Trophoblast cell (in vitro differentiated cells and primary cell): ENCODE measurements around the gene GOLGA5.

Experiments used
- DNase-seq, 2 donors: peaks; one replicate each; pipeline ENCODE4 v3.0.0-alpha.2; 2016
- H2AFZ ChIP-seq: 2 replicates; pipeline ENCODE4 v1.6.1; 2013; ENCODE audit warnings: low read length, moderate library complexity, mild to moderate bottlenecking; ENCODE audit not compliant: insufficient read depth, poor library complexity
- H2AK5ac ChIP-seq: 2 replicates; pipeline ENCODE4 v1.6.1; 2013; ENCODE audit warnings: mild to moderate bottlenecking, low read length
- H2BK120ac ChIP-seq: 2 replicates; pipeline ENCODE4 v1.6.1; 2013; ENCODE audit warnings: low read length, mild to moderate bottlenecking, moderate library complexity; ENCODE audit not compliant: insufficient read depth, poor library complexity
- H2BK12ac ChIP-seq: 2 replicates; pipeline ENCODE4 v1.6.1; 2013; ENCODE audit warnings: mild to moderate bottlenecking, low read length, moderate library complexity
- H2BK5ac ChIP-seq: 2 replicates; pipeline ENCODE4 v1.6.1; 2013; ENCODE audit warnings: low read length, low read depth, moderate library complexity, mild to moderate bottlenecking; ENCODE audit not compliant: poor library complexity
- H3K14ac ChIP-seq: 2 replicates; pipeline ENCODE4 v1.6.1; 2013; ENCODE audit warnings: mild to moderate bottlenecking, low read length
- H3K18ac ChIP-seq: 2 replicates; pipeline ENCODE4 v1.6.1; 2013; ENCODE audit warnings: mild to moderate bottlenecking, low read length
- H3K23ac ChIP-seq: 2 replicates; pipeline ENCODE4 v1.6.1; 2013; ENCODE audit warnings: low read length
- H3K27ac ChIP-seq: 2 replicates; pipeline ENCODE4 v1.5.1; 2013; ENCODE audit warnings: low read depth, mild to moderate bottlenecking, inconsistent platforms, low read length, moderate library complexity
- H3K27me3 ChIP-seq: 2 replicates; pipeline ENCODE4 v1.6.1; 2013; ENCODE audit warnings: inconsistent platforms, mild to moderate bottlenecking, low read length, moderate library complexity; ENCODE audit not compliant: insufficient read depth
- H3K36me3 ChIP-seq, 2 experiments: 1 replicate in 1 of 2; 2 replicates in 1 of 2; pipeline ENCODE4 v1.6.1; 2013; ENCODE audit warnings: low read length in 2 of 2, mild to moderate bottlenecking in 2 of 2, moderate library complexity in 1 of 2; ENCODE audit not compliant: insufficient read depth in 2 of 2, control insufficient read depth in 1 of 2
- H3K4ac ChIP-seq: 2 replicates; pipeline ENCODE4 v1.6.1; 2013; ENCODE audit warnings: low read depth, mild to moderate bottlenecking, low read length, moderate library complexity
- H3K4me1 ChIP-seq, 2 experiments: 1 replicate in 1 of 2; 2 replicates in 1 of 2; pipeline ENCODE4 v1.6.1; 2013; ENCODE audit warnings: low read length in 2 of 2, mild to moderate bottlenecking in 2 of 2, moderate library complexity in 1 of 2; ENCODE audit not compliant: insufficient read depth in 2 of 2, control insufficient read depth in 1 of 2
- H3K4me2 ChIP-seq: 2 replicates; pipeline ENCODE4 v1.6.1; 2013; ENCODE audit warnings: inconsistent platforms, mild to moderate bottlenecking, low read length, moderate library complexity
- H3K4me3 ChIP-seq: 2 replicates; pipeline ENCODE4 v1.5.1; 2013; ENCODE audit warnings: mild to moderate bottlenecking, low read depth, low read length, inconsistent platforms
- H3K79me1 ChIP-seq: one replicate; pipeline ENCODE4 v1.6.1; 2013; ENCODE audit warnings: low read length
- H3K79me2 ChIP-seq: 2 replicates; pipeline ENCODE4 v1.6.1; 2013; ENCODE audit warnings: low read length, mild to moderate bottlenecking; ENCODE audit not compliant: control insufficient read depth, insufficient read depth, poor library complexity
- H3K9ac ChIP-seq: 2 replicates; pipeline ENCODE4 v1.6.1; 2013; ENCODE audit warnings: mild to moderate bottlenecking, low read length
- H3K9me3 ChIP-seq: 2 replicates; pipeline ENCODE4 v1.6.1; 2013; ENCODE audit warnings: low read depth, mild to moderate bottlenecking, control low read depth, inconsistent platforms, low read length; ENCODE audit not compliant: insufficient read depth
- H4K12ac ChIP-seq: 2 replicates; pipeline ENCODE4 v1.6.1; 2013; ENCODE audit warnings: low read depth, mild to moderate bottlenecking, low read length, moderate library complexity
- H4K8ac ChIP-seq: 2 replicates; pipeline ENCODE4 v1.6.1; 2013; ENCODE audit warnings: low read depth, mild to moderate bottlenecking, low read length, moderate library complexity
- H4K91ac ChIP-seq: one replicate; pipeline ENCODE4 v1.6.1; 2013; ENCODE audit warnings: low read depth, mild to moderate bottlenecking, low read length, moderate library complexity
- WGBS: extraction: QIAGEN DNeasy Blood & Tissue Kit; methylation state at CpG from one replicate; pipeline ENCODE4 v1.1.7; 2013; ENCODE audit warnings: missing lambda C conversion rate; ENCODE audit not compliant: insufficient read length, insufficient coverage; ENCODE audit errors: extremely low coverage; 5-methylcytosine and 5-hydroxymethylcytosine counted together

The GOLGA5 gene

GRCh38 chr14:92874962-92875661 lies 81.0 kb downstream of the GOLGA5 start:
- no peak overlapping the region for H3K23ac ChIP-seq
- no peak for DNase-seq

GRCh38 chr14:92877757-92878431 lies 83.8 kb downstream of the GOLGA5 start:
- Histone ChIP-seq H3K4me1 (peaks cover 4 to 5% of the 10 kb centered on the region in 2 experiments), H3K27ac (no peak overlapping the region), H3K4me2 (no peak overlapping the region), H3K36me3 (no peaks in the 10 kb centered on the region), H3K79me1 (no peaks in the 10 kb centered on the region), H3K9me3 (no peaks in the 10 kb centered on the region), H2AFZ (no peak overlapping the region), H2BK5ac (no peak overlapping the region), H3K27me3 (no peaks in the 10 kb centered on the region), H4K8ac (no peak overlapping the region), H3K79me2 (no peaks in the 10 kb centered on the region), H4K12ac (no peak overlapping the region), H3K23ac (no peak overlapping the region), H3K4me3 (no peak overlapping the region), H2AK5ac (no peak overlapping the region), H2BK120ac (no peak overlapping the region), H3K18ac (no peak overlapping the region), H3K14ac (no peak overlapping the region), H2BK12ac (no peak overlapping the region), H3K4ac (no peak overlapping the region), H4K91ac (no peak overlapping the region), H3K9ac (no peak overlapping the region)
- no peak for DNase-seq
- WGBS: no CpG with 5 or more reads among the region's 18 CpGs

More at GRCh38 chr14:92874962-92875661, 81.0 kb downstream of the GOLGA5 start:
- Histone ChIP-seq H3K14ac (no peak overlapping the region), H2BK120ac (no peak overlapping the region), H2AFZ (no peak overlapping the region), H3K4ac (no peak overlapping the region), H2BK5ac (no peak overlapping the region), H3K36me3 (no peaks in the 10 kb centered on the region), H3K18ac (no peak overlapping the region), H4K8ac (no peak overlapping the region), H3K4me2 (no peak overlapping the region), H3K79me2 (no peaks in the 10 kb centered on the region), H4K12ac (no peak overlapping the region), H3K27ac (no peak overlapping the region), H3K9me3 (no peaks in the 10 kb centered on the region), H4K91ac (no peak overlapping the region), H3K4me1 (peaks cover 0 to 4% of the 10 kb centered on the region in 2 experiments), H3K27me3 (no peaks in the 10 kb centered on the region), H2BK12ac (no peak overlapping the region), H3K4me3 (no peak overlapping the region), H2AK5ac (no peak overlapping the region), H3K9ac (no peak overlapping the region), H3K79me1 (no peaks in the 10 kb centered on the region)
- no CpG with 5 or more reads among the region's 13 CpGs for WGBS

- Histone ChIP-seq H3K27me3 (no peaks in the 10 kb centered on the region), H3K9ac (no peak overlapping the region), H2BK120ac (no peak overlapping the region), H4K8ac (no peak overlapping the region), H3K4me2 (no peak overlapping the region), H3K18ac (no peak overlapping the region), H3K27ac (no peak overlapping the region), H3K79me1 (no peaks in the 10 kb centered on the region), H2BK5ac (no peak overlapping the region), H3K23ac (no peak overlapping the region), H2AFZ (no peak overlapping the region), H4K91ac (no peak overlapping the region), H3K9me3 (no peaks in the 10 kb centered on the region), H3K4me1 (peaks cover 1 to 5% of the 10 kb centered on the region in 2 experiments), H3K4me3 (no peak overlapping the region), H3K14ac (no peak overlapping the region), H2BK12ac (no peak overlapping the region), H3K36me3 (no peaks in the 10 kb centered on the region), H4K12ac (no peak overlapping the region), H3K79me2 (no peaks in the 10 kb centered on the region), H2AK5ac (no peak overlapping the region), H3K4ac (no peak overlapping the region)
- no peak for DNase-seq
- WGBS: no CpG with 5 or more reads among the region's 7 CpGs
Observed at GRCh38 chr14:92880351-92880750, 86.2 kb downstream of the GOLGA5 start.

- H3K79me1 ChIP-seq: no peaks in the 10 kb centered on the region
- no peak overlapping the region for H2BK12ac ChIP-seq
- no peak overlapping the region for H3K14ac ChIP-seq
- WGBS: 100% methylated on average over 1 of the region's 12 CpGs
- H3K23ac ChIP-seq: no peak overlapping the region
- H4K91ac ChIP-seq: no peak overlapping the region
- no peak overlapping the region for H3K27ac ChIP-seq
- no peak overlapping the region for H2BK120ac ChIP-seq
- H3K79me2 ChIP-seq: no peaks in the 10 kb centered on the region
- no peaks in the 10 kb centered on the region for H3K27me3 ChIP-seq
- no peak overlapping the region for H2BK5ac ChIP-seq
- H4K12ac ChIP-seq: no peak overlapping the region
- H2AK5ac ChIP-seq: no peak overlapping the region
- no peaks in the 10 kb centered on the region for H3K36me3 ChIP-seq
- peak in 1 of 2 donors; percentile 2 for DNase-seq
- no peak overlapping the region for H3K4me2 ChIP-seq
- H3K9ac ChIP-seq: no peak overlapping the region
- peaks cover 0 to 5% of the 10 kb centered on the region in 2 experiments for H3K4me1 ChIP-seq
- no peak overlapping the region for H3K4me3 ChIP-seq
- no peak overlapping the region for H3K18ac ChIP-seq
- no peak overlapping the region for H3K4ac ChIP-seq
- H4K8ac ChIP-seq: no peak overlapping the region
- H3K9me3 ChIP-seq: no peaks in the 10 kb centered on the region
- no peak overlapping the region for H2AFZ ChIP-seq
Observed at GRCh38 chr14:92880851-92881250, 86.7 kb downstream of the GOLGA5 start.
